WTC11 (cell line): ENCODE results near the gene CNFN. TPM values are rescaled to one million over a fixed set of nuclear protein-coding genes. Genes with fewer than 3 reads are reported as not detected.

Source experiments
- ATAC-seq: fragments of 200-7000 bp; cut with Tn5 transposase; 2 replicates; pipeline ENCODE4 v1.10.0; 2021; ENCODE audit warnings: mild to moderate bottlenecking, moderate library complexity
- CTCF ChIA-PET: fragments of 300-600 bp; sonication (Branson Sonifier 250); formaldehyde crosslinking; loops from one replicate; lab custom pipeline; 2021; ENCODE audit warnings: antibody characterized with exemption; lab: Charles Lee
- POLR2A ChIA-PET: fragments of 350-600 bp; sonication (Branson Sonifier 250); formaldehyde crosslinking; loops from one replicate; lab custom pipeline; 2021; ENCODE audit warnings: antibody characterized with exemption; lab: Charles Lee
- DNase-seq: peaks from one replicate; pipeline ENCODE4 v3.0.0; 2021; ENCODE audit warnings: low spot score
- H3K27ac Mint-ChIP-seq: 2 replicates; pipeline ENCODE4 v1.8.0; 2021; ENCODE audit warnings: mixed read lengths
- H3K27me3 Mint-ChIP-seq: 2 replicates; pipeline ENCODE4 v1.8.0; 2021; ENCODE audit warnings: low read depth, mild to moderate bottlenecking, moderate library complexity, mixed read lengths
- H3K36me3 Mint-ChIP-seq: 2 replicates; pipeline ENCODE4 v1.8.0; 2021; ENCODE audit warnings: mixed read lengths
- H3K4me1 Mint-ChIP-seq: 2 replicates; pipeline ENCODE4 v1.8.0; 2022; ENCODE audit warnings: mixed read lengths
- H3K4me3 Mint-ChIP-seq: 2 replicates; pipeline ENCODE4 v1.8.0; 2021; ENCODE audit warnings: mild to moderate bottlenecking, moderate library complexity, mixed read lengths
- H3K9me3 Mint-ChIP-seq: 2 replicates; pipeline ENCODE4 v1.8.0; 2021; ENCODE audit warnings: mixed read lengths
- AR ChIP-seq: fragments of 250-450 bp; sonication (Bioruptor Pico); IDR thresholded peaks from 2 replicates; pipeline ENCODE4 v1.9.0; 2021; ENCODE audit warnings: mild to moderate bottlenecking
- ATF3 ChIP-seq: sonication (generic); formaldehyde crosslinking; conservative IDR thresholded peaks from 2 replicates; pipeline ENCODE4 v1.8.1; 2022; ENCODE audit warnings: mild to moderate bottlenecking, missing genetic modification reagents
- CDX4 ChIP-seq: fragments of 250-450 bp; sonication (Bioruptor Pico); IDR thresholded peaks from 2 replicates; pipeline ENCODE4 v1.9.0; 2021; ENCODE audit warnings: moderate library complexity, mild to moderate bottlenecking, inconsistent platforms, borderline replicate concordance
- E2F1 ChIP-seq: sonication (generic); formaldehyde crosslinking; IDR thresholded peaks from 2 replicates; pipeline ENCODE4 v1.8.0; 2022; ENCODE audit warnings: mild to moderate bottlenecking, missing genetic modification reagents
- FOXP1 ChIP-seq: sonication (generic); formaldehyde crosslinking; IDR thresholded peaks from 2 replicates; pipeline ENCODE4 v1.8.0; 2022; ENCODE audit warnings: missing genetic modification reagents, mild to moderate bottlenecking, moderate library complexity, borderline replicate concordance
- GRHL2 ChIP-seq: fragments of 250-450 bp; sonication (Bioruptor Pico); IDR thresholded peaks from 2 replicates; pipeline ENCODE4 v1.8.0; 2022; ENCODE audit warnings: mild to moderate bottlenecking, moderate library complexity; ENCODE audit not compliant: insufficient replicate concordance, severe bottlenecking
- MLX ChIP-seq: sonication (generic); formaldehyde crosslinking; IDR thresholded peaks from 2 replicates; pipeline ENCODE4 v1.8.1; 2023; ENCODE audit warnings: mild to moderate bottlenecking, missing genetic modification reagents, moderate library complexity
- PRDM15 ChIP-seq: sonication (generic); formaldehyde crosslinking; IDR thresholded peaks from 2 replicates; pipeline ENCODE4 v1.8.0; 2022; ENCODE audit warnings: missing genetic modification reagents
- RORB ChIP-seq: fragments of 250-450 bp; sonication (Bioruptor Pico); IDR thresholded peaks from 2 replicates; pipeline ENCODE4 v1.9.0; 2021; ENCODE audit warnings: mild to moderate bottlenecking
- SMAD3 ChIP-seq: sonication (generic); formaldehyde crosslinking; IDR thresholded peaks from 2 replicates; pipeline ENCODE4 v1.8.0; 2022; ENCODE audit warnings: missing genetic modification reagents, mild to moderate bottlenecking, borderline replicate concordance
- SP1 ChIP-seq: sonication (generic); formaldehyde crosslinking; conservative IDR thresholded peaks from 2 replicates; pipeline ENCODE4 v1.8.1; 2022; ENCODE audit warnings: missing genetic modification reagents
- TCF7 ChIP-seq: sonication (generic); formaldehyde crosslinking; IDR thresholded peaks from 2 replicates; pipeline ENCODE4 v1.8.0; 2022; ENCODE audit warnings: mild to moderate bottlenecking, low read depth, missing genetic modification reagents, moderate library complexity
- TP53 ChIP-seq: sonication (generic); formaldehyde crosslinking; IDR thresholded peaks from 2 replicates; pipeline ENCODE4 v1.8.1; 2023; ENCODE audit warnings: mild to moderate bottlenecking, missing genetic modification reagents
- ZBTB21 ChIP-seq: sonication (generic); formaldehyde crosslinking; IDR thresholded peaks from 2 replicates; pipeline ENCODE4 v1.8.1; 2023; ENCODE audit warnings: mild to moderate bottlenecking, missing genetic modification reagents, borderline replicate concordance
- ZBTB43 ChIP-seq: sonication (generic); formaldehyde crosslinking; IDR thresholded peaks from 2 replicates; pipeline ENCODE4 v1.8.1; 2023; ENCODE audit warnings: mild to moderate bottlenecking, missing genetic modification reagents
- ZNF317 ChIP-seq: sonication (generic); formaldehyde crosslinking; IDR thresholded peaks from 2 replicates; pipeline ENCODE4 v1.8.1; 2023; ENCODE audit warnings: low read depth, mild to moderate bottlenecking, moderate library complexity, missing genetic modification reagents, borderline replicate concordance
- ZNF416 ChIP-seq: fragments of 250-450 bp; sonication (Bioruptor Pico); IDR thresholded peaks from 2 replicates; pipeline ENCODE4 v1.9.0; 2021; ENCODE audit warnings: mild to moderate bottlenecking, inconsistent platforms
- ZNF423 ChIP-seq: fragments of 250-450 bp; sonication (Bioruptor Pico); IDR thresholded peaks from 2 replicates; pipeline ENCODE4 v2.1.2; 2022; ENCODE audit warnings: mild to moderate bottlenecking, moderate library complexity
- ZNF512 ChIP-seq: sonication (generic); formaldehyde crosslinking; IDR thresholded peaks from 2 replicates; pipeline ENCODE4 v1.8.1; 2022; ENCODE audit warnings: missing genetic modification reagents, borderline replicate concordance
- total RNA-seq: library from RNA; stranded (reverse); gene quantifications from 3 replicates; pipeline ENCODE4 v1.2.3, GENCODE V29; 2021

Gene CNFN
- total RNA-seq, 1 experiment from 2014 or later, result 9.6 TPM

GRCh38 chr19:42400404-42400803, 10.3 kb upstream of the CNFN start (continued):
- no peak for TF ChIP-seq TCF7 (CRISPR knock-in tag)
- no peak for TF ChIP-seq MLX (CRISPR knock-in tag)
- no peak for TF ChIP-seq CDX4 (CRISPR knock-in tag)
- no peak for TF ChIP-seq ZNF512 (CRISPR knock-in tag)
- TF ChIP-seq ZNF423 (CRISPR knock-in tag), result no peak
- TF ChIP-seq ZNF317 (CRISPR knock-in tag), result no peak
- TF ChIP-seq ZBTB43 (CRISPR knock-in tag), result no peak
- no peak for TF ChIP-seq E2F1 (CRISPR knock-in tag)
- no peak for TF ChIP-seq ZNF416
- no peak for TF ChIP-seq GRHL2 (CRISPR knock-in tag)
- TF ChIP-seq ATF3 (CRISPR knock-in tag), result no peak

- POLR2A ChIA-PET, result interaction anchor here (0.6 to 1.8 kb wide), 8 partner anchors 10 to 299 kb away, joined by 3 to 8 read pairs (median 4); partner anchors contain the start of genes GSK3A and PAFAH1B3
- Mint-ChIP-seq H3K4me3 (peak overlapping the region; percentile 78), H3K9me3 (no peaks in the 10 kb centered on the region), H3K27me3 (peaks cover 29% of the 10 kb centered on the region), H3K36me3 (no peaks in the 10 kb centered on the region), H3K4me1 (peaks cover 29% of the 10 kb centered on the region), H3K27ac (peak overlapping the region; percentile 19; the same call in 1 of the 2 replicates)
- no peak for DNase-seq
- peak; percentile 1 for ATAC-seq
- TF ChIP-seq FOXP1 (CRISPR knock-in tag), result 0 out of 2 replicates have a peak, but pooled peaks have one; percentile 16
- TF ChIP-seq TP53 (CRISPR knock-in tag), result no peak
- TF ChIP-seq PRDM15 (CRISPR knock-in tag), result peak; percentile 66
- no peak for TF ChIP-seq GRHL2 (CRISPR knock-in tag)
- 0 out of 2 replicates have a peak, but pooled peaks have one; percentile 26 for TF ChIP-seq SP1 (CRISPR knock-in tag)
- TF ChIP-seq RORB (CRISPR knock-in tag), result no peak
- TF ChIP-seq SMAD3 (CRISPR knock-in tag), result peak; percentile 68; the same call in 1 of the 2 replicates
- TF ChIP-seq ZBTB21, result 0 out of 2 replicates have a peak, but pooled peaks have one; percentile 24
- no peak for TF ChIP-seq AR (CRISPR knock-in tag)
- CTCF ChIA-PET, result interaction anchor here (0.7 to 2.9 kb wide), 18 partner anchors 11 to 289 kb away, joined by 3 to 21 read pairs (median 6); partner anchors contain the start of genes GSK3A and POU2F2
These were observed 7.4 kb upstream of the CNFN start for GRCh38 chr19:42397263-42398166.
